GM23338 (cell line): ENCODE data around the gene NEURL1. TPM values are rescaled to one million over a fixed set of nuclear protein-coding genes. Genes with fewer than 3 reads are reported as not detected.

Experiments used
- ATAC-seq: fragments of 200-7000 bp; cut with Tn5 transposase; 3 replicates; pipeline ENCODE4 v1.9.1; 2020
- DNase-seq: peaks from one replicate; pipeline ENCODE4 v3.0.0-alpha.2; 2015; ENCODE audit warnings: low spot score
- H2AFZ ChIP-seq: fragments of 200-600 bp; sonication (generic); 2 replicates; pipeline ENCODE4 v1.8.0; 2016; ENCODE audit warnings: antibody characterized with exemption, mild to moderate bottlenecking, moderate library complexity
- H3F3A ChIP-seq: fragments of 200-600 bp; sonication (generic); replicated peaks from 2 replicates; pipeline ENCODE4 v1.8.0; 2017; ENCODE audit warnings: antibody characterized with exemption, mixed run types, low read depth
- H3K27ac ChIP-seq: fragments of 200-600 bp; sonication (generic); 2 replicates; pipeline ENCODE4 v1.6.1; 2016; ENCODE audit warnings: low read depth
- H3K27me3 ChIP-seq: fragments of 200-600 bp; sonication (generic); 2 replicates; pipeline ENCODE4 v1.8.0; 2016; ENCODE audit warnings: mild to moderate bottlenecking, mixed run types, moderate library complexity; ENCODE audit not compliant: insufficient read depth
- H3K36me3 ChIP-seq: fragments of 200-600 bp; sonication (generic); 2 replicates; pipeline ENCODE4 v1.8.0; 2016; ENCODE audit warnings: mild to moderate bottlenecking; ENCODE audit not compliant: insufficient read depth
- H3K4me1 ChIP-seq: fragments of 200-600 bp; sonication (generic); 2 replicates; pipeline ENCODE4 v1.8.0; 2016; ENCODE audit warnings: mild to moderate bottlenecking, moderate library complexity; ENCODE audit not compliant: insufficient read depth
- H3K4me2 ChIP-seq: fragments of 200-600 bp; sonication (generic); 2 replicates; pipeline ENCODE4 v1.7.1; 2017; ENCODE audit warnings: mixed run types
- H3K4me3 ChIP-seq: fragments of 200-600 bp; sonication (generic); 2 replicates; pipeline ENCODE4 v1.6.1; 2016; ENCODE audit warnings: mixed run types
- H3K79me2 ChIP-seq: fragments of 200-600 bp; sonication (generic); replicated peaks from 2 replicates; pipeline ENCODE4 v1.8.0; 2017; ENCODE audit warnings: mild to moderate bottlenecking; ENCODE audit not compliant: insufficient read depth
- H3K9me2 ChIP-seq: fragments of 200-600 bp; sonication (generic); 2 replicates; pipeline ENCODE4 v1.8.0; 2017; ENCODE audit not compliant: insufficient read depth
- H4K20me1 ChIP-seq: fragments of 200-600 bp; sonication (generic); replicated peaks from 2 replicates; pipeline ENCODE4 v1.8.0; 2017; ENCODE audit warnings: mild to moderate bottlenecking; ENCODE audit not compliant: insufficient read depth
- H3K27ac Mint-ChIP-seq: 2 replicates; pipeline ENCODE4 v1.8.0; 2020; ENCODE audit warnings: inconsistent platforms, mild to moderate bottlenecking, moderate library complexity, mixed read lengths
- H3K27me3 Mint-ChIP-seq: 3 replicates; pipeline ENCODE4 v1.8.0; 2022; ENCODE audit warnings: low read depth, mild to moderate bottlenecking, moderate library complexity, mixed read lengths, inconsistent platforms; ENCODE audit not compliant: insufficient read depth, poor library complexity
- H3K36me3 Mint-ChIP-seq: 3 replicates; pipeline ENCODE4 v1.8.0; 2021; ENCODE audit warnings: low read depth, mild to moderate bottlenecking, inconsistent platforms, moderate library complexity, mixed read lengths
- H3K4me1 Mint-ChIP-seq: 3 replicates; pipeline ENCODE4 v1.8.0; 2020; ENCODE audit warnings: mild to moderate bottlenecking, inconsistent platforms, mixed read lengths
- H3K4me3 Mint-ChIP-seq: 3 replicates; pipeline ENCODE4 v1.8.0; 2021; ENCODE audit warnings: moderate library complexity, mild to moderate bottlenecking, inconsistent platforms, mixed read lengths
- H3K9me3 Mint-ChIP-seq: 3 replicates; pipeline ENCODE4 v1.8.0; 2020; ENCODE audit warnings: moderate library complexity, mild to moderate bottlenecking, inconsistent platforms, mixed read lengths
- EZH2 ChIP-seq: fragments of 200-600 bp; sonication (generic); IDR thresholded peaks from one replicate; pipeline ENCODE4 v1.8.0; 2017; ENCODE audit warnings: antibody characterized with exemption, mild to moderate bottlenecking, low read depth; ENCODE audit not compliant: unreplicated experiment
- NANOG ChIP-seq: IDR thresholded peaks from 2 replicates; pipeline ENCODE4 v1.6.1; 2016; ENCODE audit warnings: antibody characterized with exemption, borderline replicate concordance
- STAT1 ChIP-seq: IDR thresholded peaks from one replicate; pipeline ENCODE4 v1.6.1; 2016; ENCODE audit warnings: antibody characterized with exemption; ENCODE audit not compliant: unreplicated experiment
- ZNF114 ChIP-seq: fragments of 250-450 bp; sonication (Bioruptor Pico); IDR thresholded peaks from 2 replicates; pipeline ENCODE4 v1.5.0; 2020; ENCODE audit warnings: mild to moderate bottlenecking, moderate library complexity
- ZNF331 ChIP-seq: fragments of 250-450 bp; sonication (Bioruptor Pico); IDR thresholded peaks from 2 replicates; pipeline ENCODE4 v1.5.0; 2020; ENCODE audit warnings: low read depth, mild to moderate bottlenecking, moderate library complexity
- polyA plus RNA-seq: library from polyadenylated mRNA; unstranded; fragments of >200 nt; fragmentation: Nextera tagmentation; extraction: Ambion mirVana; gene quantifications from 2 replicates; pipeline ENCODE4 v1.2.1, GENCODE V29; 2016
- total RNA-seq: library from RNA; depleted of rRNA; stranded (reverse); fragments of >200 nt; shearing (Covaris generic); gene quantifications from 2 replicates; pipeline ENCODE4 v1.2.3, GENCODE V29; 2014
- TF ChIP-seq, protein P1 (sequence below): fragments of 250-450 bp; sonication (Bioruptor Pico); IDR thresholded peaks from 2 replicates; pipeline ENCODE4 v1.5.0; 2020; ENCODE audit warnings: mild to moderate bottlenecking, moderate library complexity
- TF ChIP-seq, protein P2 (sequence below): IDR thresholded peaks from 2 replicates; pipeline ENCODE4 v1.6.1; 2016; ENCODE audit warnings: antibody characterized with exemption

The NEURL1 gene
- total and polyA plus RNA-seq, 2 experiments from 2014 or later = 0.82 to 1.1 TPM

DNA sequence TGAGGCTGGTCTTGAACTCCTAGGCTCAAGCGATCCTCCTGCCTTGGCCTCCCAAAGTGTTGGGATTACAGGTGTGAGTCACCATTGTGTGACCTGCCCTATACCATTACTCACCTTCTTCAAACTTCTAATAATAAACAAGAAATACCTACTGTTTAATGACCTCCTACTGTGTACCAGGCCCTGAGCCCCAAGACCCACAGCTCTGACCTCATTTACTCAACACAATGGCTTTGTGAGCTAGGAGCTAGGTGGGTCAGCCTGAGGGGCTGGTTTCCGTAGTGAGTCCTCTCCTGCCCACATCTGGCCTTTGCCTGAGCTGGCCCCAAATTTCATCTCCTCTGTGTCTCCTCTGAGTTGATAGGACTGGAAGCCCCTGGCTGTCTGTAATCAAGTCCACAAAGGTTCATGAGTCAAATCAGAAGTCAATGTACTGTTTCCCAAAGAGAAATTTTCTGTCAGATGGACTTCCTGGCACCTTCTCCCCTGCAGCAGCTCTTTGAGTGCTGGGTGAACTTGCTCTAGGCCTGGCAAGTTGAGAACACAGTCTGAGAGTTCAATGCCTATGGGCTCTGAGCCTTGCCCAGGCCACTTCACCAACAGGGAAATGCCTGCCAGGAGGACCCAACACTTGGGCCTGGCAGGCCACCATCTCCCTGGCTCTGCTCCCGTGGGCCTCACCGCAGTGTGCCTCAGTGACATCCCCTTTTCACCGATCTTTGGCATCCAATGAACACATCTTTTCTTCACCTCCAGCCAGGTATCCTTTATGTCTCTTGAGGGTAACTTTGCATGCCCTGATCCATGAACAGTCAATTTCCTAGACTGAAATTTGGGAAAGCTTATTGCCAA is 24.0 kb downstream of the NEURL1 start:
- no peaks in the 10 kb centered on the region for H3K36me3 Mint-ChIP-seq
- peaks cover 6% of the 10 kb centered on the region; the same call in 1 of the 2 replicates for H3K4me1 ChIP-seq
- no peaks in the 10 kb centered on the region for H3K36me3 ChIP-seq
- DNase-seq (no peak), ATAC-seq (no peak)
- H3K27ac Mint-ChIP-seq = no peak overlapping the region
- no peaks in the 10 kb centered on the region for H3F3A ChIP-seq
- peaks cover 14% of the 10 kb centered on the region for H3K4me1 Mint-ChIP-seq
- no peak overlapping the region for H3K4me2 ChIP-seq
- no peaks in the 10 kb centered on the region for H3K9me2 ChIP-seq
- H3K4me3 Mint-ChIP-seq = no peak overlapping the region
- no peaks in the 10 kb centered on the region for H3K79me2 ChIP-seq
- no peaks in the 10 kb centered on the region for H3K9me3 Mint-ChIP-seq
- no peak overlapping the region for H3K27ac ChIP-seq
- H3K27me3 ChIP-seq = no peaks in the 10 kb centered on the region
- no peaks in the 10 kb centered on the region for H4K20me1 ChIP-seq
- no peak for TF ChIP-seq NANOG
- no peak for TF ChIP-seq STAT1
- TF ChIP-seq, protein P1, sequence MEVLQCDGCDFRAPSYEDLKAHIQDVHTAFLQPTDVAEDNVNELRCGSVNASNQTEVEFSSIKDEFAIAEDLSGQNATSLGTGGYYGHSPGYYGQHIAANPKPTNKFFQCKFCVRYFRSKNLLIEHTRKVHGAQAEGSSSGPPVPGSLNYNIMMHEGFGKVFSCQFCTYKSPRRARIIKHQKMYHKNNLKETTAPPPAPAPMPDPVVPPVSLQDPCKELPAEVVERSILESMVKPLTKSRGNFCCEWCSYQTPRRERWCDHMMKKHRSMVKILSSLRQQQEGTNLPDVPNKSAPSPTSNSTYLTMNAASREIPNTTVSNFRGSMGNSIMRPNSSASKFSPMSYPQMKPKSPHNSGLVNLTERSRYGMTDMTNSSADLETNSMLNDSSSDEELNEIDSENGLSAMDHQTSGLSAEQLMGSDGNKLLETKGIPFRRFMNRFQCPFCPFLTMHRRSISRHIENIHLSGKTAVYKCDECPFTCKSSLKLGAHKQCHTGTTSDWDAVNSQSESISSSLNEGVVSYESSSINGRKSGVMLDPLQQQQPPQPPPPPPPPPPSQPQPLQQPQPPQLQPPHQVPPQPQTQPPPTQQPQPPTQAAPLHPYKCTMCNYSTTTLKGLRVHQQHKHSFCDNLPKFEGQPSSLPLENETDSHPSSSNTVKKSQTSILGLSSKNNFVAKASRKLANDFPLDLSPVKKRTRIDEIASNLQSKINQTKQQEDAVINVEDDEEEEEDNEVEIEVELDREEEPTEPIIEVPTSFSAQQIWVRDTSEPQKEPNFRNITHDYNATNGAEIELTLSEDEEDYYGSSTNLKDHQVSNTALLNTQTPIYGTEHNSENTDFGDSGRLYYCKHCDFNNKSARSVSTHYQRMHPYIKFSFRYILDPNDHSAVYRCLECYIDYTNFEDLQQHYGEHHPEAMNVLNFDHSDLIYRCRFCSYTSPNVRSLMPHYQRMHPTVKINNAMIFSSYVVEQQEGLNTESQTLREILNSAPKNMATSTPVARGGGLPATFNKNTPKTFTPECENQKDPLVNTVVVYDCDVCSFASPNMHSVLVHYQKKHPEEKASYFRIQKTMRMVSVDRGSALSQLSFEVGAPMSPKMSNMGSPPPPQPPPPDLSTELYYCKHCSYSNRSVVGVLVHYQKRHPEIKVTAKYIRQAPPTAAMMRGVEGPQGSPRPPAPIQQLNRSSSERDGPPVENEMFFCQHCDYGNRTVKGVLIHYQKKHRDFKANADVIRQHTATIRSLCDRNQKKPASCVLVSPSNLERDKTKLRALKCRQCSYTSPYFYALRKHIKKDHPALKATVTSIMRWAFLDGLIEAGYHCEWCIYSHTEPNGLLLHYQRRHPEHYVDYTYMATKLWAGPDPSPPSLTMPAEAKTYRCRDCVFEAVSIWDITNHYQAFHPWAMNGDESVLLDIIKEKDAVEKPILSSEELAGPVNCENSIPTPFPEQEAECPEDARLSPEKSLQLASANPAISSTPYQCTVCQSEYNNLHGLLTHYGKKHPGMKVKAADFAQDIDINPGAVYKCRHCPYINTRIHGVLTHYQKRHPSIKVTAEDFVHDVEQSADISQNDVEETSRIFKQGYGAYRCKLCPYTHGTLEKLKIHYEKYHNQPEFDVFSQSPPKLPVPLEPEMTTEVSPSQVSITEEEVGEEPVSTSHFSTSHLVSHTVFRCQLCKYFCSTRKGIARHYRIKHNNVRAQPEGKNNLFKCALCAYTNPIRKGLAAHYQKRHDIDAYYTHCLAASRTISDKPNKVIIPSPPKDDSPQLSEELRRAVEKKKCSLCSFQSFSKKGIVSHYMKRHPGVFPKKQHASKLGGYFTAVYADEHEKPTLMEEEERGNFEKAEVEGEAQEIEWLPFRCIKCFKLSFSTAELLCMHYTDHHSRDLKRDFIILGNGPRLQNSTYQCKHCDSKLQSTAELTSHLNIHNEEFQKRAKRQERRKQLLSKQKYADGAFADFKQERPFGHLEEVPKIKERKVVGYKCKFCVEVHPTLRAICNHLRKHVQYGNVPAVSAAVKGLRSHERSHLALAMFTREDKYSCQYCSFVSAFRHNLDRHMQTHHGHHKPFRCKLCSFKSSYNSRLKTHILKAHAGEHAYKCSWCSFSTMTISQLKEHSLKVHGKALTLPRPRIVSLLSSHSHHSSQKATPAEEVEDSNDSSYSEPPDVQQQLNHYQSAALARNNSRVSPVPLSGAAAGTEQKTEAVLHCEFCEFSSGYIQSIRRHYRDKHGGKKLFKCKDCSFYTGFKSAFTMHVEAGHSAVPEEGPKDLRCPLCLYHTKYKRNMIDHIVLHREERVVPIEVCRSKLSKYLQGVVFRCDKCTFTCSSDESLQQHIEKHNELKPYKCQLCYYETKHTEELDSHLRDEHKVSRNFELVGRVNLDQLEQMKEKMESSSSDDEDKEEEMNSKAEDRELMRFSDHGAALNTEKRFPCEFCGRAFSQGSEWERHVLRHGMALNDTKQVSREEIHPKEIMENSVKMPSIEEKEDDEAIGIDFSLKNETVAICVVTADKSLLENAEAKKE (CRISPR knock-in tag) = no peak
- no peak for TF ChIP-seq EZH2
- TF ChIP-seq ZNF331 (CRISPR knock-in tag) = no peak
- TF ChIP-seq ZNF114 = no peak
- TF ChIP-seq, protein P2, sequence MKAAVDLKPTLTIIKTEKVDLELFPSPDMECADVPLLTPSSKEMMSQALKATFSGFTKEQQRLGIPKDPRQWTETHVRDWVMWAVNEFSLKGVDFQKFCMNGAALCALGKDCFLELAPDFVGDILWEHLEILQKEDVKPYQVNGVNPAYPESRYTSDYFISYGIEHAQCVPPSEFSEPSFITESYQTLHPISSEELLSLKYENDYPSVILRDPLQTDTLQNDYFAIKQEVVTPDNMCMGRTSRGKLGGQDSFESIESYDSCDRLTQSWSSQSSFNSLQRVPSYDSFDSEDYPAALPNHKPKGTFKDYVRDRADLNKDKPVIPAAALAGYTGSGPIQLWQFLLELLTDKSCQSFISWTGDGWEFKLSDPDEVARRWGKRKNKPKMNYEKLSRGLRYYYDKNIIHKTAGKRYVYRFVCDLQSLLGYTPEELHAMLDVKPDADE = no peak
- H3K4me3 ChIP-seq = no peak overlapping the region
- H2AFZ ChIP-seq = no peak overlapping the region
- H3K27me3 Mint-ChIP-seq = peaks cover 13% of the 10 kb centered on the region
